ENCODE data around the gene ANXA10. TPM values are rescaled to one million over a fixed set of nuclear protein-coding genes. Genes with fewer than 3 reads are reported as not detected.
A peak's percentile ranks its signal among the peaks of the same experiment; 100 is the strongest.

ANXA10 gene
- polyA plus RNA-seq, 1 of the 3 experiments (the other 2 are of a cell fraction) = 0.23 TPM

DNA sequence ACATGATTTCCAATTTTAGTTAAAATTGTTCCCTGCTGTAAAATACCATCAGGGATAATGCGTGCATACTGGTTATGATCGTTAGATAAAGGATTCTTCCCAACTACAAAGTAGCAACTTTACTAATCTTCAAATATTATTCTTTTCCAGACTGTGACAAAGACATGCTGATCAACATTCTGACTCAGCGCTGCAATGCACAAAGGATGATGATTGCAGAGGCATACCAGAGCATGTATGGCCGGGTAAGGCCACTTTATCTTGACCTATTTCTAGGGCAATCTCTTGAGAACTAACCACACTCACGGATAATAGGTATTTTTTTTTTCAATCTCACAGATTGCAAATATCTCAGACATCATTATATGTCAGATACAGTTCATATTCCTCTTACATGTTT, 47.0 kb downstream of the ANXA10 start:
- no peak for DNase-seq
- peaks cover 0 to 8% of the 10 kb centered on the region in 2 experiments; a peak in 2 of 4 replicates for H3K4me1 ChIP-seq (ENCODE audit: control insufficient read depth in 1 of 2, insufficient read depth in 2 of 2, low read depth in 1 of 2, low read length in 1 of 2)
- no peaks in the 10 kb centered on the region for H3K9me2 ChIP-seq
- H4K20me1 ChIP-seq (ENCODE audit: insufficient read depth) = no peaks in the 10 kb centered on the region
- H3K9me3 ChIP-seq = no peaks in the 10 kb centered on the region
- no peaks in the 10 kb centered on the region for H3K36me3 ChIP-seq (replicated peaks in 1 of 2; ENCODE audit: control insufficient read depth in 1 of 2, insufficient read depth in 2 of 2, low read length in 1 of 2)
- H2AFZ ChIP-seq (ENCODE audit: low read depth) = peak overlapping the region; percentile 72
- POLR2A ChIA-PET = no interaction called here
- H3K27me3 ChIP-seq (ENCODE audit: insufficient read depth) = no peaks in the 10 kb centered on the region
- 69% methylated on average over 5 of the region's 5 CpGs for WGBS (ENCODE audit: low lambda C conversion rate)
- no peak overlapping the region for H3K4me3 ChIP-seq (ENCODE audit: low read depth in 2 of 2, low read length in 1 of 2)
- peak overlapping the region in 1 of 2 experiments; percentile 86; a peak in 2 of 4 replicates for H3K27ac ChIP-seq (ENCODE audit: low read depth in 2 of 2, low read length in 1 of 2)
- H3K79me2 ChIP-seq (ENCODE audit: insufficient read depth) = no peaks in the 10 kb centered on the region
- CTCF ChIA-PET = interaction anchor here (0.6 kb wide), 1 partner anchor 167 kb away, joined by 4 read pairs; no protein-coding TSS in a partner anchor
- TF ChIP-seq FOSL2 (IDR thresholded peaks at IDR 0.05; ENCODE audit: borderline replicate concordance, low read depth) (peak; percentile 19; the same call in 1 of the 2 replicates), EP300 (IDR thresholded peaks at IDR 0.05; ENCODE audit: borderline replicate concordance in 1 of 2, low read depth in 1 of 2, low read length in 1 of 2) (no peak)
- TF ChIP-seq, protein P1, sequence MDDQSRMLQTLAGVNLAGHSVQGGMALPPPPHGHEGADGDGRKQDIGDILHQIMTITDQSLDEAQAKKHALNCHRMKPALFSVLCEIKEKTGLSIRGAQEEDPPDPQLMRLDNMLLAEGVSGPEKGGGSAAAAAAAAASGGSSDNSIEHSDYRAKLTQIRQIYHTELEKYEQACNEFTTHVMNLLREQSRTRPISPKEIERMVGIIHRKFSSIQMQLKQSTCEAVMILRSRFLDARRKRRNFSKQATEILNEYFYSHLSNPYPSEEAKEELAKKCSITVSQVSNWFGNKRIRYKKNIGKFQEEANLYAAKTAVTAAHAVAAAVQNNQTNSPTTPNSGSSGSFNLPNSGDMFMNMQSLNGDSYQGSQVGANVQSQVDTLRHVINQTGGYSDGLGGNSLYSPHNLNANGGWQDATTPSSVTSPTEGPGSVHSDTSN (IDR thresholded peaks at IDR 0.05) = 0 out of 2 replicates have a peak, but pooled peaks have one; percentile 3
- TF ChIP-seq, protein P2, sequence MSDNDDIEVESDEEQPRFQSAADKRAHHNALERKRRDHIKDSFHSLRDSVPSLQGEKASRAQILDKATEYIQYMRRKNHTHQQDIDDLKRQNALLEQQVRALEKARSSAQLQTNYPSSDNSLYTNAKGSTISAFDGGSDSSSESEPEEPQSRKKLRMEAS (IDR thresholded peaks at IDR 0.05; ENCODE audit: low read depth) = peak; percentile 56
- peaks cover 21% of the 10 kb centered on the region for H3F3A ChIP-seq (replicated peaks; ENCODE audit: insufficient read depth)
- no peak overlapping the region for H3K9ac ChIP-seq
- no peak overlapping the region for H3K4me2 ChIP-seq

DNA sequence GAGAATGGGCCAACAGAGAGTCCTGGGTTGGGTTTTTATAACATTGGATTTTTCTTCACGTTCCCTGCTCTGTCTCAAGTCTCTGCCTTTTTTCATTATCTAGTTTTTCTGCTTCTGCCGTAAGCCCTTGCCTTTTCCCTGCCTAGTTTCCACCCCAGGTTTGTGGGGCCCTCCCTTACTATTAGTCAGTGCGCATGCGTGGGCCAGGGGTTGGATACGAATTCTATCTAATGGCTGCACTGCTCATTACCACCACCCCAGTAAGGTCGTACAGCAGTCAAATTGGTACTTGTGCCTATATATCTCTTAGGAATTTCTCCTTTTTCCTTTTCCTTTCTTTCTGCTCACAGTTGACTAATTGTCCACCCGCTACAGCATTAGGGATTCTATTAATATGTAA, 49.4 kb downstream of the ANXA10 start:
- Histone ChIP-seq H3F3A (replicated peaks; ENCODE audit: insufficient read depth) (peaks cover 21% of the 10 kb centered on the region), H3K27ac (ENCODE audit: low read depth in 2 of 2, low read length in 1 of 2) (no peak overlapping the region), H3K9ac (no peak overlapping the region), H4K20me1 (ENCODE audit: insufficient read depth) (no peaks in the 10 kb centered on the region), H3K27me3 (ENCODE audit: insufficient read depth) (no peaks in the 10 kb centered on the region), H3K4me2 (no peak overlapping the region), H3K9me3 (no peaks in the 10 kb centered on the region), H2AFZ (ENCODE audit: low read depth) (no peak overlapping the region), H3K4me3 (ENCODE audit: low read depth in 2 of 2, low read length in 1 of 2) (no peak overlapping the region), H3K79me2 (ENCODE audit: insufficient read depth) (no peaks in the 10 kb centered on the region), H3K4me1 (ENCODE audit: control insufficient read depth in 1 of 2, insufficient read depth in 2 of 2, low read depth in 1 of 2, low read length in 1 of 2) (peaks cover 0 to 8% of the 10 kb centered on the region in 2 experiments; a peak in 2 of 4 replicates), H3K9me2 (no peaks in the 10 kb centered on the region), H3K36me3 (replicated peaks in 1 of 2; ENCODE audit: control insufficient read depth in 1 of 2, insufficient read depth in 2 of 2, low read length in 1 of 2) (no peaks in the 10 kb centered on the region)
- 88% methylated on average over 7 of the region's 7 CpGs for WGBS (ENCODE audit: low lambda C conversion rate)
- TF ChIP-seq, protein P3, sequence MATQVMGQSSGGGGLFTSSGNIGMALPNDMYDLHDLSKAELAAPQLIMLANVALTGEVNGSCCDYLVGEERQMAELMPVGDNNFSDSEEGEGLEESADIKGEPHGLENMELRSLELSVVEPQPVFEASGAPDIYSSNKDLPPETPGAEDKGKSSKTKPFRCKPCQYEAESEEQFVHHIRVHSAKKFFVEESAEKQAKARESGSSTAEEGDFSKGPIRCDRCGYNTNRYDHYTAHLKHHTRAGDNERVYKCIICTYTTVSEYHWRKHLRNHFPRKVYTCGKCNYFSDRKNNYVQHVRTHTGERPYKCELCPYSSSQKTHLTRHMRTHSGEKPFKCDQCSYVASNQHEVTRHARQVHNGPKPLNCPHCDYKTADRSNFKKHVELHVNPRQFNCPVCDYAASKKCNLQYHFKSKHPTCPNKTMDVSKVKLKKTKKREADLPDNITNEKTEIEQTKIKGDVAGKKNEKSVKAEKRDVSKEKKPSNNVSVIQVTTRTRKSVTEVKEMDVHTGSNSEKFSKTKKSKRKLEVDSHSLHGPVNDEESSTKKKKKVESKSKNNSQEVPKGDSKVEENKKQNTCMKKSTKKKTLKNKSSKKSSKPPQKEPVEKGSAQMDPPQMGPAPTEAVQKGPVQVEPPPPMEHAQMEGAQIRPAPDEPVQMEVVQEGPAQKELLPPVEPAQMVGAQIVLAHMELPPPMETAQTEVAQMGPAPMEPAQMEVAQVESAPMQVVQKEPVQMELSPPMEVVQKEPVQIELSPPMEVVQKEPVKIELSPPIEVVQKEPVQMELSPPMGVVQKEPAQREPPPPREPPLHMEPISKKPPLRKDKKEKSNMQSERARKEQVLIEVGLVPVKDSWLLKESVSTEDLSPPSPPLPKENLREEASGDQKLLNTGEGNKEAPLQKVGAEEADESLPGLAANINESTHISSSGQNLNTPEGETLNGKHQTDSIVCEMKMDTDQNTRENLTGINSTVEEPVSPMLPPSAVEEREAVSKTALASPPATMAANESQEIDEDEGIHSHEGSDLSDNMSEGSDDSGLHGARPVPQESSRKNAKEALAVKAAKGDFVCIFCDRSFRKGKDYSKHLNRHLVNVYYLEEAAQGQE (IDR thresholded peaks at IDR 0.05; ENCODE audit: low read depth, low read length) = no peak
- TF ChIP-seq, protein P4, sequence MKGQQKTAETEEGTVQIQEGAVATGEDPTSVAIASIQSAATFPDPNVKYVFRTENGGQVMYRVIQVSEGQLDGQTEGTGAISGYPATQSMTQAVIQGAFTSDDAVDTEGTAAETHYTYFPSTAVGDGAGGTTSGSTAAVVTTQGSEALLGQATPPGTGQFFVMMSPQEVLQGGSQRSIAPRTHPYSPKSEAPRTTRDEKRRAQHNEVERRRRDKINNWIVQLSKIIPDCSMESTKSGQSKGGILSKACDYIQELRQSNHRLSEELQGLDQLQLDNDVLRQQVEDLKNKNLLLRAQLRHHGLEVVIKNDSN (IDR thresholded peaks at IDR 0.05; ENCODE audit: borderline replicate concordance, low read depth) = no peak
- TF ChIP-seq GATA2 (CRISPR knock-in tag; IDR thresholded peaks at IDR 0.05) (no peak), RFX5 (IDR thresholded peaks at IDR 0.05; ENCODE audit: low read length) (no peak), TEAD4 (IDR thresholded peaks at IDR 0.05; ENCODE audit: borderline replicate concordance, insufficient read depth) (no peak), TCF12 (IDR thresholded peaks at IDR 0.05) (no peak), FOXM1 (IDR thresholded peaks at IDR 0.05; ENCODE audit: low read depth) (no peak), EZH2phosphoT487 (IDR thresholded peaks at IDR 0.05; ENCODE audit: borderline replicate concordance, low read depth) (no peak), NFIC (IDR thresholded peaks at IDR 0.05; ENCODE audit: borderline replicate concordance) (no peak), NRF1 (IDR thresholded peaks at IDR 0.05; ENCODE audit: low read depth, low read length) (no peak)
- TF ChIP-seq, protein P5, sequence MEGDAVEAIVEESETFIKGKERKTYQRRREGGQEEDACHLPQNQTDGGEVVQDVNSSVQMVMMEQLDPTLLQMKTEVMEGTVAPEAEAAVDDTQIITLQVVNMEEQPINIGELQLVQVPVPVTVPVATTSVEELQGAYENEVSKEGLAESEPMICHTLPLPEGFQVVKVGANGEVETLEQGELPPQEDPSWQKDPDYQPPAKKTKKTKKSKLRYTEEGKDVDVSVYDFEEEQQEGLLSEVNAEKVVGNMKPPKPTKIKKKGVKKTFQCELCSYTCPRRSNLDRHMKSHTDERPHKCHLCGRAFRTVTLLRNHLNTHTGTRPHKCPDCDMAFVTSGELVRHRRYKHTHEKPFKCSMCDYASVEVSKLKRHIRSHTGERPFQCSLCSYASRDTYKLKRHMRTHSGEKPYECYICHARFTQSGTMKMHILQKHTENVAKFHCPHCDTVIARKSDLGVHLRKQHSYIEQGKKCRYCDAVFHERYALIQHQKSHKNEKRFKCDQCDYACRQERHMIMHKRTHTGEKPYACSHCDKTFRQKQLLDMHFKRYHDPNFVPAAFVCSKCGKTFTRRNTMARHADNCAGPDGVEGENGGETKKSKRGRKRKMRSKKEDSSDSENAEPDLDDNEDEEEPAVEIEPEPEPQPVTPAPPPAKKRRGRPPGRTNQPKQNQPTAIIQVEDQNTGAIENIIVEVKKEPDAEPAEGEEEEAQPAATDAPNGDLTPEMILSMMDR (IDR thresholded peaks at IDR 0.05) = no peak
- TF ChIP-seq, protein P2 (IDR thresholded peaks at IDR 0.05; ENCODE audit: low read depth) = no peak
- POLR2A ChIA-PET = no interaction called here
- CTCF ChIA-PET = no interaction called here
- DNase-seq = no peak
